ENCODE data around the gene IL18RAP.

DNA sequence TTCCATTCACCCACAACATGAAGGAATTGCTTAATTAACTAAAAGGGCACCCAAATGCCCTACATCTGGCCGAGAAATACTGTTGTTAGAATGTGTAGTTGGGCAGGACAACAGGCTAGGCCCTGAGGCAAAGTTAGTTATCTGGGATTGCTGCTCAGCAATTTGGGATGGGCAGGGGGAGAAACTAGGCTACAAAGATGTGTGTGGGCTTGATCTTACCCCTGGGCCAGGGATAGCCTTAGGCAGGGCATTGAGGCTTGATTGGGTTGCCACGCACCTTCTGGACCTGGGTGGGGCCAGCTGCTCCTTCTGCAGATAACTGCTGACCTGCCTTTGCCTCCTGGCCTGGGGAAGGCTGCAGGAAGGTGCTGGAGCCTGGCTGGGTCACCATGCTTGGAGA is 9.4 kb downstream of the IL18RAP start:
- TF ChIP-seq, protein P1, sequence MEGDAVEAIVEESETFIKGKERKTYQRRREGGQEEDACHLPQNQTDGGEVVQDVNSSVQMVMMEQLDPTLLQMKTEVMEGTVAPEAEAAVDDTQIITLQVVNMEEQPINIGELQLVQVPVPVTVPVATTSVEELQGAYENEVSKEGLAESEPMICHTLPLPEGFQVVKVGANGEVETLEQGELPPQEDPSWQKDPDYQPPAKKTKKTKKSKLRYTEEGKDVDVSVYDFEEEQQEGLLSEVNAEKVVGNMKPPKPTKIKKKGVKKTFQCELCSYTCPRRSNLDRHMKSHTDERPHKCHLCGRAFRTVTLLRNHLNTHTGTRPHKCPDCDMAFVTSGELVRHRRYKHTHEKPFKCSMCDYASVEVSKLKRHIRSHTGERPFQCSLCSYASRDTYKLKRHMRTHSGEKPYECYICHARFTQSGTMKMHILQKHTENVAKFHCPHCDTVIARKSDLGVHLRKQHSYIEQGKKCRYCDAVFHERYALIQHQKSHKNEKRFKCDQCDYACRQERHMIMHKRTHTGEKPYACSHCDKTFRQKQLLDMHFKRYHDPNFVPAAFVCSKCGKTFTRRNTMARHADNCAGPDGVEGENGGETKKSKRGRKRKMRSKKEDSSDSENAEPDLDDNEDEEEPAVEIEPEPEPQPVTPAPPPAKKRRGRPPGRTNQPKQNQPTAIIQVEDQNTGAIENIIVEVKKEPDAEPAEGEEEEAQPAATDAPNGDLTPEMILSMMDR (IDR thresholded peaks at IDR 0.05; ENCODE audit: low read depth, low read length, poor library complexity, severe bottlenecking): no peak
- TF ChIP-seq EZH2phosphoT487 (IDR thresholded peaks at IDR 0.05; ENCODE audit: borderline replicate concordance, low read length): no peak
